ENCODE data around the gene SMG1.

Gene SMG1

DNA sequence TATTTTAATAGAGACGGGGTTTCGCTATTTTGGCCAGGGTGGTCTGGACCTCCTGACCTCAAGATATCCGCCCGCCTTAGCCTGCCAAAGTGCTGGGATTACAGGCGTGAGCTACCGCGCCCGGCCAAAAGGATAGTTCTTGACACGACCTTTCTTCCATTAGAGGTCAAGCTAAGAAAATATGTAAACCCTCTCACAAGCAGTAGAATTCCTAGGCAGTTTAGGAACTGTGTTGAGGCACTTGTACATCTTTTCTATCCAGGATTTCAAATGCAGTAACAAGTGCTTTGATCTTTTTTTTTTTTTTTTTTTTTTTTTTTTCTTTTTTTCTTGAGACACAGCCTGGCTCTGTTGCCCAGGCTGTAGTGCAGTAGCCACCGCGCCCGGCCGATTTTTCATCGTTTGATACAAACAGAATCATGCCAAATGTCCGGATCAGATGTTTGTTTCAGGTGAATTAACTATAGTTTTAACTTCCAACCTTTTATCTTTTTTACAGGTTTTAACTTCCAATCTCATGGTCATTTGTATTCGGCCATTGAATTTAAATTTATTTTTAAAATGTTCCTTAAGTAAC is 123.4 kb downstream of the SMG1 start:
- H3K27ac ChIP-seq, result peak overlapping the region; percentile 92
- TF ChIP-seq, protein P1, sequence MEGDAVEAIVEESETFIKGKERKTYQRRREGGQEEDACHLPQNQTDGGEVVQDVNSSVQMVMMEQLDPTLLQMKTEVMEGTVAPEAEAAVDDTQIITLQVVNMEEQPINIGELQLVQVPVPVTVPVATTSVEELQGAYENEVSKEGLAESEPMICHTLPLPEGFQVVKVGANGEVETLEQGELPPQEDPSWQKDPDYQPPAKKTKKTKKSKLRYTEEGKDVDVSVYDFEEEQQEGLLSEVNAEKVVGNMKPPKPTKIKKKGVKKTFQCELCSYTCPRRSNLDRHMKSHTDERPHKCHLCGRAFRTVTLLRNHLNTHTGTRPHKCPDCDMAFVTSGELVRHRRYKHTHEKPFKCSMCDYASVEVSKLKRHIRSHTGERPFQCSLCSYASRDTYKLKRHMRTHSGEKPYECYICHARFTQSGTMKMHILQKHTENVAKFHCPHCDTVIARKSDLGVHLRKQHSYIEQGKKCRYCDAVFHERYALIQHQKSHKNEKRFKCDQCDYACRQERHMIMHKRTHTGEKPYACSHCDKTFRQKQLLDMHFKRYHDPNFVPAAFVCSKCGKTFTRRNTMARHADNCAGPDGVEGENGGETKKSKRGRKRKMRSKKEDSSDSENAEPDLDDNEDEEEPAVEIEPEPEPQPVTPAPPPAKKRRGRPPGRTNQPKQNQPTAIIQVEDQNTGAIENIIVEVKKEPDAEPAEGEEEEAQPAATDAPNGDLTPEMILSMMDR (conservative IDR thresholded peaks at IDR 0.05; ENCODE audit: low read depth), result no peak
- no peak for DNase-seq (ENCODE audit: low spot score)
- POLR2A ChIA-PET (ENCODE audit: low non-redundant PET), result no interaction called here
- CTCF ChIA-PET, result interaction anchor here (0.8 to 1.2 kb wide), 2 partner anchors 15 to 151 kb away, joined by 3 read pairs; no protein-coding TSS in a partner anchor

DNA sequence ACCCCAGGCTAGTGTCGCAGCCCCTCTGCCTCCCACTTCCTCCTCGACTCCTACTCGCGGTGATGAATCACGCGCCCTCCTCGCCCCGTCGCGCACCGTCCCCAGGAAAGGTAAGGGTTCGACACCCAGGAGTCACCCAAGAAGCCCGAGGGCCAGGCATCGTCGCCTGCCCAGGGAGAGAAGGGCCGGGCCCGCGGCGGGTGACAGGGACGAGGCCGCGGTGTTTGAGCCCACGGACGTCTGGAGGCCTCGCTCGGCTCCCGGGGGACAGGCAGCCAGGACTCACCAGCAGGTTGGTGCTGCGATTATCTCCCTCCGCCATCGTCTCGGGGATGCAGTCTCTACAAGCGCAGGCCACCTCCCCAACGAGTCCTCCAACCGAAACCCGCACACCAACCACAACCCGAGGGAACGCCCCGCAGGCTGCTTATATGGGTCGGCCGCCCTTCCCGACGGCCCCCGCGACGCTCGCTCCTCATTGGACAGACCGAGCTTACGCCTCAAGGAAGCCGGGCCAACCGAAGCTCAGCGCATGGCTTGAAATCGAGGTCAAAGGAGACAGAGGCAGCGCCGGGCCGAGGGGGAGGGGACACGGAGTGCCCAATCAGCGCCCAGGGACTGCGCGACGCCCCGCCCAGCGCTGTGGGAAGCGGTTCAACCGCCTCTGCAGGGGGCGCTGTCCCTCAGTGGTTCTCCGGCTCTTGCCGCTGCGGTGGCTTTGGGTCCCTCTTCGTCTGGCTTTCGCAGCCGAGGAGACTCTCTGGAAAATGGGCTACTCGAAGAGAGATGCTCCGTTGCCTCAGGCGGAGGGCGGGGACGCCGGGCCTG is 124.8 kb downstream of the SMG1 start, which contains the start of gene ARL6IP1:
Gene ARL6IP1, minus strand, starts transcription at position 405 of the 828 bp plus-strand sequence. Its CDS starts 83 bp downstream, at position 322.
- CTCF ChIA-PET, result interaction anchor here (0.5 kb wide), 2 partner anchors 43 to 163 kb away, joined by 3 read pairs; no protein-coding TSS in a partner anchor
- TF ChIP-seq, protein P1 (conservative IDR thresholded peaks at IDR 0.05; ENCODE audit: low read depth), result peak; percentile 94
- peak within 1 kb of the TSS; percentile 92 for H3K27ac ChIP-seq
- DNase-seq (ENCODE audit: low spot score), result peak; percentile 98
- POLR2A ChIA-PET (ENCODE audit: low non-redundant PET), result interaction anchor here (0.6 to 2.5 kb wide), 4 partner anchors 11 to 1934 kb away, joined by 3 to 23 read pairs (median 3); partner anchors contain the start of gene RPS15A

DNA sequence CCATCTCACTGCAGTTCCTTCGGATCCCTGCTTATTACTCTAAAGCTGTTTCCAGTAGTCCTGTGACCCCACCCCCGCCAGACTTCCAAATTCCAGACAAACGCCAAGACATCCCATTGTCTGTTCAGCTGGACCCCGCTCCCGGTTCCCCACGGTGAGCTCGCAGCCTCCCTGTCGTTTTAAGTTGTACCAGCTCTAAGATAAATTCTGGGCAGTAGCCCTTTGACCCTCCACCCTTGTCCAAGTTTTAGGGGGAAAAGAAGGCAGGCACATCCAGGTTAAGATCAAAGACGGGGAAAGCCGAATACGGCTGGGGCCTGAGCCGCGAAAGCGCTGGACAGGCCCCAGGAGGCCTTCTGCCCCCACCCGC is 125.4 kb downstream of the SMG1 start:
- peak; percentile 28 for DNase-seq (ENCODE audit: low spot score)
- H3K27ac ChIP-seq, result peak overlapping the region; percentile 92
- POLR2A ChIA-PET (ENCODE audit: low non-redundant PET), result interaction anchor here (0.6 to 2.5 kb wide), 2 partner anchors 10 to 1934 kb away, joined by 3 to 23 read pairs; partner anchors contain the start of gene RPS15A

DNA sequence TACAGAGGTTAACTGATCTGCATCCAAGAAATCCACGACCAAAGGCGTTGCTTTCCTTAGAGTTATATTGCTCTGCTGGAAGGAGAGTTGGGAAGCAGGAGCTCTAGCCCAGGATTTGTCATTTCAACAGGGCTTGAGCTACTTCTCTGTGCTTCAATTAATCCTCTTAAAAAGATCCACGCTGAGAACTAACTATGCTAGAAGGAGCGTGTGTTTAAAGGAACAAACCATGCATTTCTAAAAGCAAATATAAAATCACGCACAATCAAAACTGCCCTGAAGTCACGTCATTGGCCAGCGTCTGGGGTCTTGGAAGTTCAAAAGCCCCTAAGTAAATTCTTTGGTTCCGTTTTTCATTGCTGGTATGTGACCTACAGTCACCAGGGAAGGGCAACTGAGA is 125.9 kb downstream of the SMG1 start:
- POLR2A ChIA-PET (ENCODE audit: low non-redundant PET), result interaction anchor here (2.5 kb wide), 1 partner anchor 10 kb away, joined by 23 read pairs; the partner anchor contains the start of gene RPS15A
- TF ChIP-seq, protein P1 (conservative IDR thresholded peaks at IDR 0.05; ENCODE audit: low read depth), result no peak
- peak overlapping the region; percentile 92 for H3K27ac ChIP-seq
- no peak for DNase-seq (ENCODE audit: low spot score)
- CTCF ChIA-PET, result no interaction called here

More for the DNA sequence above, 125.4 kb downstream of the SMG1 start:
- CTCF ChIA-PET, result no interaction called here
- TF ChIP-seq, protein P1 (conservative IDR thresholded peaks at IDR 0.05; ENCODE audit: low read depth), result no peak

DNA sequence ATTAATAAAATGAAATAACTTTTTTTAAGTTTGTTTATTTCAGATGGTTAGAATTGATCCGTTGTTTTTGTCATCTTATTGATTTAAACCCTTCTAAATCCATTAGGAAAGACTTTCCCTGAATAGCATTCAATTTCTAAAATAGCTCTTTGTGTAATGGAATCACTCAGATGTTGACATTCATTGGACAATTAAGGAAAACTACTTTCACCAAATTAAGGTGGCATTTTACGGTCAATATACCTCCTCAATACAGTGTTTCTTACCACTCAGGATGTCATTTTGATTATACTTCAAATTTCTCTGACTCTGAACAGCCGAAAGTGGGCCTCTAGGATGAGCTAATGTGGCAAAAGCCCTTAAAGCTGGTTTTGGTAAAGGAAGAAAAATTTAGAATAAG is 126.7 kb downstream of the SMG1 start:
- POLR2A ChIA-PET (ENCODE audit: low non-redundant PET), result no interaction called here
- TF ChIP-seq, protein P1 (conservative IDR thresholded peaks at IDR 0.05; ENCODE audit: low read depth), result no peak
- peak overlapping the region; percentile 41; the same call in 1 of the 2 replicates for H3K27ac ChIP-seq
- CTCF ChIA-PET, result no interaction called here
- no peak for DNase-seq (ENCODE audit: low spot score)

DNA sequence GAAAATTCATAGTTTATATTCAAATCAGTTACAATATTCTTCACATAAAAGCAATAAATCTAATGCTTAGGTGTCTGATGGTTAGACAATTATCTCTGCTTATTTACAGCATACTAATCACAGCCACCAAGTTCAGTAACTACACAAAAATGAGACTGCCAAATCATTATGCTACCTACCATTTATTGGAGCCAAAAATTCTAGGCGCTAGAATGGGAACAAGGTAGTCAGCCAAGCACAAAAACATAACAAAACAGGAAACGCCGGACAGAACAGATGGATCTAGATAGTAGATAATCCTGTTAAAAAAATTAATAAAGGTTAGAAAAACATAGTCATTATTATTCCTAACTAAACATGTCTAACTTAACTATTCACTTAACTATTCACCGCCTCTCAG is 128.5 kb downstream of the SMG1 start:
- TF ChIP-seq, protein P1 (conservative IDR thresholded peaks at IDR 0.05; ENCODE audit: low read depth), result no peak
- no peak overlapping the region for H3K27ac ChIP-seq
- CTCF ChIA-PET, result no interaction called here
- POLR2A ChIA-PET (ENCODE audit: low non-redundant PET), result interaction anchor here (1.7 kb wide), 1 partner anchor 8 kb away, joined by 7 read pairs; the partner anchor contains the start of gene RPS15A
- no peak for DNase-seq (ENCODE audit: low spot score)

Measured in RWPE1 (cell line).